SU-DHL-6 (cell line): ENCODE data around the gene NFKBIL1.
A peak's percentile ranks its signal among the peaks of the same experiment; 100 is the strongest.
"Not testable (repeated sequence)": the region's sequence is repeated elsewhere in the genome, so short reads cannot be mapped to it uniquely, and the experiment has no call there.

Source experiments
- H2AFZ ChIP-seq: fragments of 200-600 bp; sonication (generic); 2 replicates; pipeline ENCODE4 v1.6.1; 2014; ENCODE audit warnings: low read depth, mild to moderate bottlenecking, moderate library complexity, mixed read lengths, antibody characterized with exemption, low read length; ENCODE audit not compliant: severe bottlenecking
- H3F3A ChIP-seq: fragments of 200-600 bp; shearing (Covaris generic); 2 replicates; pipeline ENCODE4 v1.6.0; 2016; ENCODE audit warnings: antibody characterized with exemption, mild to moderate bottlenecking; ENCODE audit not compliant: insufficient read depth
- H3K27ac ChIP-seq: fragments of 200-600 bp; sonication (generic); 2 replicates; pipeline ENCODE4 v1.5.1; 2016; ENCODE audit warnings: low read depth, mild to moderate bottlenecking, low read length, moderate library complexity, mixed read lengths
- H3K27me3 ChIP-seq: fragments of 200-600 bp; sonication (generic), shearing (Covaris generic); 2 replicates; pipeline ENCODE4 v1.6.0; 2014; ENCODE audit warnings: mild to moderate bottlenecking, low read length
- H3K36me3 ChIP-seq: fragments of 200-600 bp; sonication (generic); 2 replicates; pipeline ENCODE4 v1.6.1; 2014; ENCODE audit warnings: mild to moderate bottlenecking, low read length, mixed read lengths
- H3K4me2 ChIP-seq: fragments of 300-600, 200-600 bp; shearing (Covaris generic), sonication (generic); 2 replicates; pipeline ENCODE4 v1.6.0; 2014; ENCODE audit warnings: low read length, low read depth, mild to moderate bottlenecking; ENCODE audit not compliant: poor library complexity, severe bottlenecking
- H3K4me3 ChIP-seq: fragments of 200-600 bp; sonication (generic); 2 replicates; pipeline ENCODE4 v1.5.1; 2014; ENCODE audit warnings: antibody characterized with exemption, low read length, mild to moderate bottlenecking, mixed read lengths; ENCODE audit not compliant: insufficient read depth, poor library complexity, severe bottlenecking
- H3K79me2 ChIP-seq: fragments of 200-600 bp; sonication (generic); 2 replicates; pipeline ENCODE4 v1.6.1; 2014; ENCODE audit warnings: mild to moderate bottlenecking, low read length, moderate library complexity; ENCODE audit not compliant: insufficient read depth
- H3K9ac ChIP-seq: fragments of 200-600 bp; sonication (generic); 2 replicates; pipeline ENCODE4 v1.7.0; 2014; ENCODE audit warnings: mild to moderate bottlenecking, low read length
- H3K9me2 ChIP-seq: fragments of 200-600 bp; sonication (generic); replicated peaks from 2 replicates; pipeline ENCODE4 v1.6.1; 2014; ENCODE audit warnings: low read length; ENCODE audit not compliant: insufficient read depth
- H3K9me3 ChIP-seq: fragments of 200-600 bp; sonication (generic); 2 replicates; pipeline ENCODE4 v1.6.1; 2014; ENCODE audit warnings: low read length, mixed read lengths; ENCODE audit not compliant: insufficient read depth
- H4K20me1 ChIP-seq: fragments of 200-600 bp; sonication (generic); 2 replicates; pipeline ENCODE4 v1.6.1; 2014; ENCODE audit warnings: low read depth, mild to moderate bottlenecking, antibody characterized with exemption, low read length, moderate library complexity, mixed read lengths
- CTCF ChIP-seq: fragments of 200-600 bp; sonication (generic); IDR thresholded peaks from one replicate; pipeline ENCODE4 v1.5.1; 2017; ENCODE audit warnings: antibody characterized with exemption, mild to moderate bottlenecking, low read length, moderate library complexity; ENCODE audit not compliant: insufficient read depth, poor library complexity, severe bottlenecking
- EZH2phosphoT487 ChIP-seq: fragments of 200-600 bp; sonication (generic), shearing (Covaris generic); conservative IDR thresholded peaks from 2 replicates; pipeline ENCODE4 v1.6.1; 2018; ENCODE audit warnings: mild to moderate bottlenecking, antibody characterized with exemption, low read length, moderate library complexity, mixed read lengths

The NFKBIL1 gene

DNA sequence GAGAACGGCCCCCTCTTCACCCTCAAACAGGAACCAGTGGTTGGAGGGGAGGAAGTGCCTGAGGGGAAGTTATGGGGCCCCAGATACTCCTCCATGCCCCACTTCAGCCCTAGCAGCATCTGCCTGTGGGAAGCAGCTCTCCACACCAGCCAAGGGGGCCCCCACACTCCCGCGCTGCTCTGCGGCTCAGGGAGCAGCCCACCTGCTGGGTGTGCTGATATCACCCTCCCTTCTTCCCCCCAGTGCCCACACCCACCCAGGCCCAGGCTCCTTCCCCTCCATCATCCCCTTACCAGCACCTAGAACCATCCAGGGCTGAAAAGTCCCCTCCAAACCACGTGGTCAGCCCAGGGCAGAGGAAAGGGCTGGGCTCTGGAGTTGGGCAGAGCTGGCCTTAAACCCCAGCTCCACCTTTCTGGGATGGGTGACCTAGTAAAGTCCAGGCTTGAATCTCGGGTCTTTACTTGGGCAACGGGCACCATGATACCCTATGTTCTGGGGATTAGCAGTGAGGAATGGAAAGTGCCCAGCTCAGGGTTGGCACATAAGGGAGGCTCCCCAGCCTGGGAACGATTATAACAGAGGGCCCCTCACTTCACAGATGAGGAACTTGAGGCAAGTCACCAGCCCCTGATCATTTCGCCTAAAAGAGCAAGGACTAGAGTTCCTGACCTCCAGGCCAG is 39.3 kb downstream of the NFKBIL1 start:
- peaks cover 44% of the 10 kb centered on the region for H3F3A ChIP-seq
- no peaks in the 10 kb centered on the region for H3K9me3 ChIP-seq
- TF ChIP-seq EZH2phosphoT487 (no peak), CTCF (no peak)
- H3K4me3 ChIP-seq, result no peak overlapping the region
- peak overlapping the region; percentile 63 for H3K27ac ChIP-seq
- peak overlapping the region; percentile 1 for H2AFZ ChIP-seq
- peaks cover 5% of the 10 kb centered on the region for H3K79me2 ChIP-seq
- H3K9ac ChIP-seq, result peak overlapping the region; percentile 31
- no peaks in the 10 kb centered on the region; the same call in 1 of the 2 replicates for H3K36me3 ChIP-seq
- H3K4me2 ChIP-seq, result peak overlapping the region; percentile 27
- H3K9me2 ChIP-seq, result no peaks in the 10 kb centered on the region
- H4K20me1 ChIP-seq, result no peaks in the 10 kb centered on the region
- no peaks in the 10 kb centered on the region for H3K27me3 ChIP-seq

DNA sequence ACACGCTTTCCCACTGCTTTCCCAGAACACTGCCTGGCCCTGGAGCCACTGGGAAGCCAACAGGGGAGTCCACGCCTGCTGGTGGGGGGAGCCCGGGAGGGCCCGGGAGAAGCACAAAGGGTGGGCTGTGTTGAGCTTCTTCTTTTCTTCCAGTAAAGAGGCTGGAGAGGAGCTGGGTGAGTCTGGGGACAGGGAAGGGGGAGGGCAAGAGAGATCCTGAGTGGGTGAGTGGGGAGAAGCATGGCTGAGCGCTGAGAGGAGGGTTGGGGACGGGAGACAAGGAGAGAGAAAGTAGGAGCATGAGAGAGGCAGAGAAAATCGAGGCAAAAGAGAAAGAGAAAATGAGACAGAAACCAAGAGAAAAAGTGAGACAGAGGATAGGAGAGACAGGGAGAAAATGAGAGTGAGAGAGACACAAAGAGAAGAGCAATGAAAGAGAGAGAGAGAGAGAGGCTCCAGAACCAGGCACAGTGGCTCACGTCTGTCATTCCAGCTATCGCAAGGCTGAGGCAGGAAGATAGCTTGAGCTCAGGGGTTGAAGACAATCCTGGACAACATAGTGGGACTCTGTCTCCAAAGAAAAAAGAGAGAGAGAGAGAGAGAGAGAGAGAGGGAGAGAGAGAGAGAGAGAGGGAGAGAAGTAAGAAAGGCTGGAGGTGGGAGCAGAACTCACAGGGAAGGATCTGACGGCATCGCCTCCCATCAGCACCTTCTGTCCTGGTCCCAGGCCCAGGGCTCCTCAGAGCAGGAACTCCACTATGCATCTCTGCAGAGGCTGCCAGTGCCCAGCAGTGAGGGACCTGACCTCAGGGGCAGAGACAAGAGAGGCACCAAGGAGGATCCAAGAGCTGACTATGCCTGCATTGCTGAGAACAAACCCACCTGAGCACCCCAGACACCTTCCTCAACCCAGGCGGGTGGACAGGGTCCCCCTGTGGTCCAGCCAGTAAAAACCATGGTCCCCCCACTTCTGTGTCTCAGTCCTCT is 40.7 kb downstream of the NFKBIL1 start:
- Histone ChIP-seq H4K20me1 (no peaks in the 10 kb centered on the region), H3K27me3 (no peaks in the 10 kb centered on the region), H3K79me2 (no peaks in the 10 kb centered on the region), H3K9me3 (no peaks in the 10 kb centered on the region), H3K9me2 (no peaks in the 10 kb centered on the region), H3K4me2 (no peak overlapping the region), H2AFZ (no peak overlapping the region), H3K36me3 (no peaks in the 10 kb centered on the region), H3F3A (peaks cover 32% of the 10 kb centered on the region), H3K4me3 (no peak overlapping the region), H3K27ac (no peak overlapping the region), H3K9ac (no peak overlapping the region)
- TF ChIP-seq CTCF, result no peak

GRCh38 chr6:31588871-31589650 is 41.7 kb downstream of the NFKBIL1 start:
- Histone ChIP-seq H3K36me3 (no peaks in the 10 kb centered on the region), H2AFZ (no peak overlapping the region), H3K4me3 (no peak overlapping the region), H3K4me2 (no peak overlapping the region), H3K9me3 (no peaks in the 10 kb centered on the region), H4K20me1 (no peaks in the 10 kb centered on the region), H3F3A (peaks cover 26% of the 10 kb centered on the region), H3K9ac (no peak overlapping the region), H3K27me3 (no peaks in the 10 kb centered on the region), H3K27ac (no peak overlapping the region), H3K79me2 (no peaks in the 10 kb centered on the region), H3K9me2 (no peaks in the 10 kb centered on the region)
- no peak for TF ChIP-seq CTCF
- no peak for TF ChIP-seq EZH2phosphoT487

DNA sequence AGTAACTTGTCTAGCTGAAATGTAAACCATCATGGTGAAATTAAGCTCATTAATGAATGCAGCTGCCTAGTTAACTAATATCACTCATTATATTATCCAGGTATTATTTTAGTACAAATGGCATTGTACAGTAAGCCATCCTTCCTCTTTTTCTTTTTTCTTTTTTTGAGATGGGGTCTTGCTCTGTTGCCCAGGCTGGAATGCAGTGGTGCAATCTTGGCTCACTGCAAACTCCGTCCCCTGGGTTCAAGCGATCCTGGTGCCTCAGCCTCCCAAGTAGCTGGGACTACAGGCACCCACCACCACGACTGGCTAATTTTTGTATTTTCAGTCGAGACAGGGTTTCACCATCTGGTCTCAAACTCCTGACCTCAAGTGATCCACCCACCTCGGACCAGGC is 43.3 kb downstream of the NFKBIL1 start:
- H3K27ac ChIP-seq, H3K36me3 ChIP-seq: not testable (repeated sequence)

More for the DNA sequence above, 43.3 kb downstream of the NFKBIL1 start:
- H3K9me3 ChIP-seq, H3K4me2 ChIP-seq, H3K9me2 ChIP-seq, H3K27me3 ChIP-seq, H2AFZ ChIP-seq, H3K9ac ChIP-seq, H3K4me3 ChIP-seq, H4K20me1 ChIP-seq, H3K79me2 ChIP-seq: not testable (repeated sequence)
- H3F3A ChIP-seq, result peaks cover 14% of the 10 kb centered on the region
